MCF 10A (cell line): ENCODE measurements around the gene EPHB6. TPM values are rescaled to one million over a fixed set of nuclear protein-coding genes. Genes with fewer than 3 reads are reported as not detected.

ENCODE experiments used
- BruUV-seq: library from RNA; stranded (reverse); fragments of 400-500 nt; replicated peaks from 2 replicates; lab custom pipeline; 2021; lab: Mats Ljungman, UMichigan
- CTCF ChIA-PET: fragments of 300-600 bp; sonication (Branson Sonifier 250); formaldehyde crosslinking; extraction: SDS; loops from one replicate; lab custom pipeline; 2021; ENCODE audit warnings: antibody characterized with exemption, inconsistent platforms; lab: Yijun Ruan, JAX
- POLR2A ChIA-PET: fragments of 300-600, 350-650 bp; sonication (Branson Sonifier 250); formaldehyde crosslinking; extraction: SDS; loops from one replicate; lab custom pipeline; 2020; ENCODE audit warnings: antibody characterized with exemption, inconsistent platforms; lab: Yijun Ruan, JAX
- DNase-seq: peaks from one replicate; pipeline ENCODE4 v3.0.0-alpha.2; 2018; ENCODE audit not compliant: unreplicated experiment
- H3K27ac Mint-ChIP-seq: one replicate; pipeline ENCODE4 v1.8.0; 2022; ENCODE audit warnings: mild to moderate bottlenecking, low read depth, mixed read lengths; ENCODE audit not compliant: unreplicated experiment
- H3K27me3 Mint-ChIP-seq: one replicate; pipeline ENCODE4 v1.8.0; 2022; ENCODE audit warnings: mixed read lengths; ENCODE audit not compliant: insufficient read depth, unreplicated experiment
- H3K36me3 Mint-ChIP-seq: one replicate; pipeline ENCODE4 v1.8.0; 2022; ENCODE audit warnings: mild to moderate bottlenecking, moderate library complexity, mixed read lengths; ENCODE audit not compliant: insufficient read depth, unreplicated experiment
- H3K4me1 Mint-ChIP-seq: one replicate; pipeline ENCODE4 v1.8.0; 2022; ENCODE audit warnings: mixed read lengths; ENCODE audit not compliant: insufficient read depth, unreplicated experiment
- H3K4me3 Mint-ChIP-seq: one replicate; pipeline ENCODE4 v1.8.0; 2022; ENCODE audit warnings: mild to moderate bottlenecking, moderate library complexity, mixed read lengths; ENCODE audit not compliant: unreplicated experiment
- H3K9me3 Mint-ChIP-seq: one replicate; pipeline ENCODE4 v1.8.0; 2022; ENCODE audit warnings: mixed read lengths; ENCODE audit not compliant: unreplicated experiment
- CTCF ChIP-seq: fragments of 200-600 bp; IDR thresholded peaks from one replicate; pipeline ENCODE4 v1.8.0; 2022; ENCODE audit warnings: antibody characterized with exemption, mild to moderate bottlenecking; ENCODE audit not compliant: unreplicated experiment
- intact Hi-C: fragments of 100-400 bp; cut with micrococcal nuclease; formaldehyde crosslinking; loops from 2 replicates; pipeline ENCODE4 v1.14.1; 2022
- total RNA-seq: library from RNA; stranded (reverse); gene quantifications from 2 replicates; pipeline ENCODE4 v1.2.3, GENCODE V29; 2022

EPHB6 gene
- total RNA-seq, 1 experiment from 2014 or later = 1.4 TPM

GRCh38 chr7:142853739-142854371 is 1.0 kb upstream of the EPHB6 start:
- intact Hi-C loops = loop anchor here (1.0 kb wide), 3 partner anchors 12 to 361 kb away; no protein-coding TSS in a partner anchor
- peak; percentile 88 for TF ChIP-seq CTCF
- Mint-ChIP-seq H3K27ac (peak overlapping the region; percentile 55), H3K4me3 (peak overlapping the region; percentile 82), H3K9me3 (no peaks in the 10 kb centered on the region), H3K27me3 (peaks cover 51% of the 10 kb centered on the region), H3K4me1 (peaks cover 29% of the 10 kb centered on the region), H3K36me3 (no peaks in the 10 kb centered on the region)
- ChIA-PET POLR2A (interaction anchor here (0.9 to 1.0 kb wide), 3 partner anchors 32 to 149 kb away, joined by 3 to 5 read pairs (median 3); partner anchors contain the start of gene TRPV6), CTCF (interaction anchor here (0.6 to 4.0 kb wide), 24 partner anchors 9 to 365 kb away, joined by 3 to 66 read pairs (median 3); no protein-coding TSS in a partner anchor)
- no TSS peak for BruUV-seq
- peak; percentile 76 for DNase-seq

- Mint-ChIP-seq H3K4me3 (peak overlapping the region; percentile 82), H3K27ac (no peak overlapping the region), H3K4me1 (peaks cover 35% of the 10 kb centered on the region), H3K27me3 (peaks cover 38% of the 10 kb centered on the region), H3K9me3 (no peaks in the 10 kb centered on the region), H3K36me3 (no peaks in the 10 kb centered on the region)
- TF ChIP-seq CTCF = no peak
- ChIA-PET POLR2A (interaction anchor here (0.6 to 1.2 kb wide), 3 partner anchors 10 to 17 kb away, joined by 3 to 7 read pairs (median 5); no protein-coding TSS in a partner anchor), CTCF (interaction anchor here (0.6 to 4.0 kb wide), 14 partner anchors 10 to 385 kb away, joined by 3 to 66 read pairs (median 4); no protein-coding TSS in a partner anchor)
- no peak for DNase-seq
- intact Hi-C loops = no loop called here
- BruUV-seq = no TSS peak
Observed at GRCh38 chr7:142855114-142855743, 353 bp downstream of the EPHB6 start.

DNA sequence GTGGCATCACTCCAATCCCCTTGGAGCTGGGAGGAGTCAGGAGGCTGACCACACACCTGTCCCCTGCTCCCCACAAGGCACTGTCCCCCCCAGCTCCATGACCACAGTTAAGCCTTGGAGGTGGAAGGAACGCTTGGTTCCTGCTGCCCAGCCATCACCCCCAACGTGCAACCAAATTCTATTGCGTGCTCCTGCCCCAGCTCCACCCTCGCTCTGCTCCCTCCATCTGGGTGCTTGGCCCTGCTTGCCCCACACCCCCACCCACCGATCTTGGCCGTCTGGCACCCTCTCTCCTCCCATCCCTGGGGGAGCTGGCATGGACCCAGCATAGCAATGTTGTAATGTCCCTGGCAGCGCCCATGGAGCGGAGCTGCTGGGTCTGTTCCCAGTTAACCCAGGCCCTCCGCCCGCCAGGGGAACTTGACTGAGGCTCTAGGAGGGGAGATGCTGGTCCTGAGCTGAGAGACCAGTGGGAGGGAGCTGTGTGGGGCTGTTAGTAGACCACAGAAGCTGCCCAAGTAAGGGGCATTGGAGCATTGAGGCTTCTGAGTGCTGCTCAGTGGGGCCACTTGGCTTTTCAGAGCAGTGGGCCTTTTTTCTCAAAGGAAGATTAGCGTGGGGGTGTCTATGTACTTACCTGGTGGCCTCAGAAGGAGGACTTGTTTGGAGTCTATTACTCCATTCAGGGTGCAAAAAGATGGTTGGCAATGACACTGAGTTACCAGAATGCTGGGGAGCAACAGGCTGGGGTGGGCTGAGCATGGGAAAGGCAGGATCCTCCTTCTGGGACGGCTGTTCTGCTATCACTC is 1.1 kb downstream of the EPHB6 start:
- DNase-seq = peak; percentile 93
- intact Hi-C loops = no loop called here
- ChIA-PET POLR2A (interaction anchor here (0.6 to 1.2 kb wide), 2 partner anchors 10 to 16 kb away, joined by 3 to 7 read pairs; no protein-coding TSS in a partner anchor), CTCF (interaction anchor here (0.6 to 4.0 kb wide), 9 partner anchors 9 to 384 kb away, joined by 3 to 66 read pairs (median 8); no protein-coding TSS in a partner anchor)
- Mint-ChIP-seq H3K9me3 (no peaks in the 10 kb centered on the region), H3K4me3 (peak overlapping the region; percentile 82), H3K27me3 (peaks cover 33% of the 10 kb centered on the region), H3K27ac (no peak overlapping the region), H3K36me3 (no peaks in the 10 kb centered on the region), H3K4me1 (peaks cover 35% of the 10 kb centered on the region)
- TF ChIP-seq CTCF = no peak
- BruUV-seq = no TSS peak
